GM23338 (cell line): ENCODE data around the gene LXN. TPM values are rescaled to one million over a fixed set of nuclear protein-coding genes. Genes with fewer than 3 reads are reported as not detected.

Experiments used
- ATAC-seq: fragments of 200-7000 bp; cut with Tn5 transposase; 3 replicates; pipeline ENCODE4 v1.9.1; 2020
- DNase-seq: peaks from one replicate; pipeline ENCODE4 v3.0.0-alpha.2; 2015; ENCODE audit warnings: low spot score
- H2AFZ ChIP-seq: fragments of 200-600 bp; sonication (generic); 2 replicates; pipeline ENCODE4 v1.8.0; 2016; ENCODE audit warnings: antibody characterized with exemption, mild to moderate bottlenecking, moderate library complexity
- H3F3A ChIP-seq: fragments of 200-600 bp; sonication (generic); replicated peaks from 2 replicates; pipeline ENCODE4 v1.8.0; 2017; ENCODE audit warnings: antibody characterized with exemption, mixed run types, low read depth
- H3K27ac ChIP-seq: fragments of 200-600 bp; sonication (generic); 2 replicates; pipeline ENCODE4 v1.6.1; 2016; ENCODE audit warnings: low read depth
- H3K27me3 ChIP-seq: fragments of 200-600 bp; sonication (generic); 2 replicates; pipeline ENCODE4 v1.8.0; 2016; ENCODE audit warnings: mild to moderate bottlenecking, mixed run types, moderate library complexity; ENCODE audit not compliant: insufficient read depth
- H3K36me3 ChIP-seq: fragments of 200-600 bp; sonication (generic); 2 replicates; pipeline ENCODE4 v1.8.0; 2016; ENCODE audit warnings: mild to moderate bottlenecking; ENCODE audit not compliant: insufficient read depth
- H3K4me1 ChIP-seq: fragments of 200-600 bp; sonication (generic); 2 replicates; pipeline ENCODE4 v1.8.0; 2016; ENCODE audit warnings: mild to moderate bottlenecking, moderate library complexity; ENCODE audit not compliant: insufficient read depth
- H3K4me2 ChIP-seq: fragments of 200-600 bp; sonication (generic); 2 replicates; pipeline ENCODE4 v1.7.1; 2017; ENCODE audit warnings: mixed run types
- H3K4me3 ChIP-seq: fragments of 200-600 bp; sonication (generic); 2 replicates; pipeline ENCODE4 v1.6.1; 2016; ENCODE audit warnings: mixed run types
- H3K79me2 ChIP-seq: fragments of 200-600 bp; sonication (generic); replicated peaks from 2 replicates; pipeline ENCODE4 v1.8.0; 2017; ENCODE audit warnings: mild to moderate bottlenecking; ENCODE audit not compliant: insufficient read depth
- H3K9me2 ChIP-seq: fragments of 200-600 bp; sonication (generic); 2 replicates; pipeline ENCODE4 v1.8.0; 2017; ENCODE audit not compliant: insufficient read depth
- H4K20me1 ChIP-seq: fragments of 200-600 bp; sonication (generic); replicated peaks from 2 replicates; pipeline ENCODE4 v1.8.0; 2017; ENCODE audit warnings: mild to moderate bottlenecking; ENCODE audit not compliant: insufficient read depth
- H3K27ac Mint-ChIP-seq: 2 replicates; pipeline ENCODE4 v1.8.0; 2020; ENCODE audit warnings: inconsistent platforms, mild to moderate bottlenecking, moderate library complexity, mixed read lengths
- H3K27me3 Mint-ChIP-seq: 3 replicates; pipeline ENCODE4 v1.8.0; 2022; ENCODE audit warnings: low read depth, mild to moderate bottlenecking, moderate library complexity, mixed read lengths, inconsistent platforms; ENCODE audit not compliant: insufficient read depth, poor library complexity
- H3K36me3 Mint-ChIP-seq: 3 replicates; pipeline ENCODE4 v1.8.0; 2021; ENCODE audit warnings: low read depth, mild to moderate bottlenecking, inconsistent platforms, moderate library complexity, mixed read lengths
- H3K4me1 Mint-ChIP-seq: 3 replicates; pipeline ENCODE4 v1.8.0; 2020; ENCODE audit warnings: mild to moderate bottlenecking, inconsistent platforms, mixed read lengths
- H3K4me3 Mint-ChIP-seq: 3 replicates; pipeline ENCODE4 v1.8.0; 2021; ENCODE audit warnings: moderate library complexity, mild to moderate bottlenecking, inconsistent platforms, mixed read lengths
- H3K9me3 Mint-ChIP-seq: 3 replicates; pipeline ENCODE4 v1.8.0; 2020; ENCODE audit warnings: moderate library complexity, mild to moderate bottlenecking, inconsistent platforms, mixed read lengths
- CREB1 ChIP-seq: fragments of 250-450 bp; sonication (Bioruptor Pico); IDR thresholded peaks from 2 replicates; pipeline ENCODE4 v1.5.0; 2020; ENCODE audit warnings: low read depth, mild to moderate bottlenecking, moderate library complexity
- EZH2 ChIP-seq: fragments of 200-600 bp; sonication (generic); IDR thresholded peaks from one replicate; pipeline ENCODE4 v1.8.0; 2017; ENCODE audit warnings: antibody characterized with exemption, mild to moderate bottlenecking, low read depth; ENCODE audit not compliant: unreplicated experiment
- EZH2phosphoT487 ChIP-seq: fragments of 200-600 bp; sonication (generic); IDR thresholded peaks from one replicate; pipeline ENCODE4 v1.8.1; 2018; ENCODE audit warnings: antibody characterized with exemption; ENCODE audit not compliant: unreplicated experiment
- NANOG ChIP-seq: IDR thresholded peaks from 2 replicates; pipeline ENCODE4 v1.6.1; 2016; ENCODE audit warnings: antibody characterized with exemption, borderline replicate concordance
- POLR2AphosphoS5 ChIP-seq: IDR thresholded peaks from 2 replicates; pipeline ENCODE4 v1.6.1; 2016; ENCODE audit warnings: antibody characterized with exemption, low read depth
- STAT1 ChIP-seq: IDR thresholded peaks from one replicate; pipeline ENCODE4 v1.6.1; 2016; ENCODE audit warnings: antibody characterized with exemption; ENCODE audit not compliant: unreplicated experiment
- ZNF114 ChIP-seq: fragments of 250-450 bp; sonication (Bioruptor Pico); IDR thresholded peaks from 2 replicates; pipeline ENCODE4 v1.5.0; 2020; ENCODE audit warnings: mild to moderate bottlenecking, moderate library complexity
- ZNF331 ChIP-seq: fragments of 250-450 bp; sonication (Bioruptor Pico); IDR thresholded peaks from 2 replicates; pipeline ENCODE4 v1.5.0; 2020; ENCODE audit warnings: low read depth, mild to moderate bottlenecking, moderate library complexity
- polyA plus RNA-seq: library from polyadenylated mRNA; unstranded; fragments of >200 nt; fragmentation: Nextera tagmentation; extraction: Ambion mirVana; gene quantifications from 2 replicates; pipeline ENCODE4 v1.2.1, GENCODE V29; 2016
- total RNA-seq: library from RNA; depleted of rRNA; stranded (reverse); fragments of >200 nt; shearing (Covaris generic); gene quantifications from 2 replicates; pipeline ENCODE4 v1.2.3, GENCODE V29; 2014
- TF ChIP-seq, protein P1 (sequence below), 2 experiments: fragments of 200-600 bp in 1 of 2; sonication (generic) in 1 of 2; conservative IDR thresholded peaks; 2 replicates each; pipeline versions ENCODE4 v1.5.1 to v1.6.1; 2016 to 2017; ENCODE audit warnings: antibody characterized with exemption in 2 of 2, low read depth in 2 of 2, mild to moderate bottlenecking in 2 of 2, moderate library complexity in 1 of 2
- TF ChIP-seq, protein P2 (sequence below): IDR thresholded peaks from 2 replicates; pipeline ENCODE4 v1.6.1; 2016; ENCODE audit warnings: antibody characterized with exemption
- TF ChIP-seq, protein P3 (sequence below): IDR thresholded peaks from one replicate; pipeline ENCODE4 v1.6.1; 2018; ENCODE audit warnings: antibody characterized with exemption; ENCODE audit not compliant: unreplicated experiment

LXN gene
- total and polyA plus RNA-seq, 2 experiments from 2014 or later = 5.6 to 10.0 TPM

DNA sequence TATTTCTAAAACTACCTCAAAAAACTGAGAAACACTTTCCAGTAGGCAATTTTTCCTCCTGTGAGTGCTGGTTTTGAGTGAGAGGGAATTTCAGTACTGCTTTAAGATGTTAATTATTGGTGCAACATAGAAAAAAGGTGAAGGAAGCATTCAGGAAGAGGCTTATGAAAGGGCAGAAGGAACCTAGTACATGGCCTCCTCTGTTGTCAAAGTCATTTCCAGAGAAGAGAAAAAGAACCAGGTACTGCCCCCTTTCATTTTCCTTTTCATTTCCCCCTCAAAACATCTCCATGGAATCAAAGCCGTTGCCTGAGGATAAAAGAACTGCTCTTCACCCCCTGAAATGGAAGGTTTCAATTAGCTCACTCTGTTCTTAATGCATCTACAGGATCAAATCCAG, 40.0 kb upstream of the LXN start (continued):
- TF ChIP-seq, protein P1, sequence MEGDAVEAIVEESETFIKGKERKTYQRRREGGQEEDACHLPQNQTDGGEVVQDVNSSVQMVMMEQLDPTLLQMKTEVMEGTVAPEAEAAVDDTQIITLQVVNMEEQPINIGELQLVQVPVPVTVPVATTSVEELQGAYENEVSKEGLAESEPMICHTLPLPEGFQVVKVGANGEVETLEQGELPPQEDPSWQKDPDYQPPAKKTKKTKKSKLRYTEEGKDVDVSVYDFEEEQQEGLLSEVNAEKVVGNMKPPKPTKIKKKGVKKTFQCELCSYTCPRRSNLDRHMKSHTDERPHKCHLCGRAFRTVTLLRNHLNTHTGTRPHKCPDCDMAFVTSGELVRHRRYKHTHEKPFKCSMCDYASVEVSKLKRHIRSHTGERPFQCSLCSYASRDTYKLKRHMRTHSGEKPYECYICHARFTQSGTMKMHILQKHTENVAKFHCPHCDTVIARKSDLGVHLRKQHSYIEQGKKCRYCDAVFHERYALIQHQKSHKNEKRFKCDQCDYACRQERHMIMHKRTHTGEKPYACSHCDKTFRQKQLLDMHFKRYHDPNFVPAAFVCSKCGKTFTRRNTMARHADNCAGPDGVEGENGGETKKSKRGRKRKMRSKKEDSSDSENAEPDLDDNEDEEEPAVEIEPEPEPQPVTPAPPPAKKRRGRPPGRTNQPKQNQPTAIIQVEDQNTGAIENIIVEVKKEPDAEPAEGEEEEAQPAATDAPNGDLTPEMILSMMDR (conservative IDR thresholded peaks at IDR 0.05; ENCODE audit: low read depth in 2 of 2) = no peak
- no peak for TF ChIP-seq ZNF114 (CRISPR knock-in tag)
- no peak for TF ChIP-seq CREB1 (CRISPR knock-in tag)
- no peak for TF ChIP-seq STAT1

DNA sequence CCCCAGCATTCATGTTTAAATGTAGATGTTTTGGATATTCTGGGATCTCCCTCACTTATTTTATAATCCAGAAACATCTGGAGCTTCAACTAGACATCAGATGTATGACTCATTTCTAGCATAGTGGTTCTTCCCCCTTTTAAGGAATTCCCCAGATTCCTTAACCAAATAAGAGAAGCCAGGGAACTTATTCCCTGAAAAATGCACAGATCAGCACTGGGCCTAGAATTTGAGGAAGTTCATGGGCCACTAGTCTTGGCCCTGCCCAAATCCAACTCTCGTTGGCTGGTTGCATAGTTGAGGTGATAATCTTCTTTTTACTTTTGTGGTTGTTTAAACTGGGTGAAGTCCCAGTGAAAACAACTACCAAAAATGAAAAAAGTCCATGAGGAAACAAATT, 39.4 kb upstream of the LXN start:
- Histone ChIP-seq H4K20me1 (no peaks in the 10 kb centered on the region), H3K79me2 (no peaks in the 10 kb centered on the region), H3K36me3 (no peaks in the 10 kb centered on the region), H3K9me2 (no peaks in the 10 kb centered on the region), H3K27ac (no peak overlapping the region; the same call in 1 of the 2 replicates), H3K27me3 (no peaks in the 10 kb centered on the region), H2AFZ (no peak overlapping the region), H3K4me1 (no peaks in the 10 kb centered on the region; the same call in 1 of the 2 replicates), H3K4me3 (no peak overlapping the region), H3F3A (no peaks in the 10 kb centered on the region), H3K4me2 (no peak overlapping the region)
- no peak for DNase-seq
- peaks cover 24% of the 10 kb centered on the region; the same call in 2 of the 3 replicates for H3K4me1 Mint-ChIP-seq
- no peak for ATAC-seq
- no peaks in the 10 kb centered on the region for H3K9me3 Mint-ChIP-seq
- no peak overlapping the region for H3K4me3 Mint-ChIP-seq
- H3K36me3 Mint-ChIP-seq = peaks cover 6% of the 10 kb centered on the region; the same call in 2 of the 3 replicates
- no peaks in the 10 kb centered on the region for H3K27me3 Mint-ChIP-seq
- H3K27ac Mint-ChIP-seq = 0 out of 2 replicates have a peak overlapping the region, but pooled peaks have one; percentile 47
- no peak for TF ChIP-seq EZH2phosphoT487
- TF ChIP-seq, protein P2, sequence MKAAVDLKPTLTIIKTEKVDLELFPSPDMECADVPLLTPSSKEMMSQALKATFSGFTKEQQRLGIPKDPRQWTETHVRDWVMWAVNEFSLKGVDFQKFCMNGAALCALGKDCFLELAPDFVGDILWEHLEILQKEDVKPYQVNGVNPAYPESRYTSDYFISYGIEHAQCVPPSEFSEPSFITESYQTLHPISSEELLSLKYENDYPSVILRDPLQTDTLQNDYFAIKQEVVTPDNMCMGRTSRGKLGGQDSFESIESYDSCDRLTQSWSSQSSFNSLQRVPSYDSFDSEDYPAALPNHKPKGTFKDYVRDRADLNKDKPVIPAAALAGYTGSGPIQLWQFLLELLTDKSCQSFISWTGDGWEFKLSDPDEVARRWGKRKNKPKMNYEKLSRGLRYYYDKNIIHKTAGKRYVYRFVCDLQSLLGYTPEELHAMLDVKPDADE = no peak
- TF ChIP-seq EZH2 = no peak
- TF ChIP-seq, protein P3, sequence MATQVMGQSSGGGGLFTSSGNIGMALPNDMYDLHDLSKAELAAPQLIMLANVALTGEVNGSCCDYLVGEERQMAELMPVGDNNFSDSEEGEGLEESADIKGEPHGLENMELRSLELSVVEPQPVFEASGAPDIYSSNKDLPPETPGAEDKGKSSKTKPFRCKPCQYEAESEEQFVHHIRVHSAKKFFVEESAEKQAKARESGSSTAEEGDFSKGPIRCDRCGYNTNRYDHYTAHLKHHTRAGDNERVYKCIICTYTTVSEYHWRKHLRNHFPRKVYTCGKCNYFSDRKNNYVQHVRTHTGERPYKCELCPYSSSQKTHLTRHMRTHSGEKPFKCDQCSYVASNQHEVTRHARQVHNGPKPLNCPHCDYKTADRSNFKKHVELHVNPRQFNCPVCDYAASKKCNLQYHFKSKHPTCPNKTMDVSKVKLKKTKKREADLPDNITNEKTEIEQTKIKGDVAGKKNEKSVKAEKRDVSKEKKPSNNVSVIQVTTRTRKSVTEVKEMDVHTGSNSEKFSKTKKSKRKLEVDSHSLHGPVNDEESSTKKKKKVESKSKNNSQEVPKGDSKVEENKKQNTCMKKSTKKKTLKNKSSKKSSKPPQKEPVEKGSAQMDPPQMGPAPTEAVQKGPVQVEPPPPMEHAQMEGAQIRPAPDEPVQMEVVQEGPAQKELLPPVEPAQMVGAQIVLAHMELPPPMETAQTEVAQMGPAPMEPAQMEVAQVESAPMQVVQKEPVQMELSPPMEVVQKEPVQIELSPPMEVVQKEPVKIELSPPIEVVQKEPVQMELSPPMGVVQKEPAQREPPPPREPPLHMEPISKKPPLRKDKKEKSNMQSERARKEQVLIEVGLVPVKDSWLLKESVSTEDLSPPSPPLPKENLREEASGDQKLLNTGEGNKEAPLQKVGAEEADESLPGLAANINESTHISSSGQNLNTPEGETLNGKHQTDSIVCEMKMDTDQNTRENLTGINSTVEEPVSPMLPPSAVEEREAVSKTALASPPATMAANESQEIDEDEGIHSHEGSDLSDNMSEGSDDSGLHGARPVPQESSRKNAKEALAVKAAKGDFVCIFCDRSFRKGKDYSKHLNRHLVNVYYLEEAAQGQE = no peak
- no peak for TF ChIP-seq ZNF114 (CRISPR knock-in tag)
- TF ChIP-seq, protein P1 (conservative IDR thresholded peaks at IDR 0.05; ENCODE audit: low read depth in 2 of 2) = no peak
- no peak for TF ChIP-seq ZNF331
- no peak for TF ChIP-seq CREB1 (CRISPR knock-in tag)
- TF ChIP-seq NANOG = no peak
- TF ChIP-seq POLR2AphosphoS5 = no peak
